Uterus (tissue), 2 donors: ENCODE results near the gene STAP2.

Experiments
- CTCF ChIP-seq, 4 experiments: fragments of 200-600 bp in 2 of 4; fragments of 450-650 bp in 2 of 4; sonication (generic) in 2 of 4; IDR thresholded peaks; one replicate each; pipeline ENCODE4 v1.5.1; 2016 to 2019; ENCODE audit warnings: antibody characterized with exemption in 4 of 4, mild to moderate bottlenecking in 2 of 4, moderate library complexity in 1 of 4
- POLR2A ChIP-seq, 2 donors: fragments of 450-650 bp; IDR thresholded peaks; one replicate each; pipeline ENCODE4 v1.6.1; 2016; ENCODE audit warnings: antibody characterized with exemption in 2 of 2, mild to moderate bottlenecking in 1 of 2, moderate library complexity in 1 of 2

GRCh38 chr19:4350111-4350510, 11.5 kb upstream of the STAP2 start:
- TF ChIP-seq CTCF (IDR thresholded peaks at IDR 0.05) = no peak
- TF ChIP-seq POLR2A (IDR thresholded peaks at IDR 0.05) = no peak
